Natural killer cell (primary cell): Measurements from ENCODE around the gene ELK1. TPM values are rescaled to one million over a fixed set of nuclear protein-coding genes. Genes with fewer than 3 reads are reported as not detected.

Source experiments
- ATAC-seq, 3 donors: fragments of 150-1000 bp in 2 of 3; fragments of 200-7000 bp in 1 of 3; cut with Tn5 transposase; 1 replicate in 1 of 3; 2 replicates in 2 of 3; pipeline ENCODE4 v1.10.0; 2021; ENCODE audit warnings: mild to moderate bottlenecking in 2 of 3, moderate library complexity in 2 of 3
- DNase-seq, 2 donors: peaks; one replicate each; pipeline versions ENCODE4 v3.0.0 to v3.0.0-alpha.2; 2013 to 2021; ENCODE audit warnings: mixed read lengths in 1 of 2
- H3K27ac ChIP-seq: one replicate; pipeline ENCODE4 v1.5.1; 2013; ENCODE audit warnings: mild to moderate bottlenecking, low read length
- H3K27me3 ChIP-seq: one replicate; pipeline ENCODE4 v1.6.1; 2013; ENCODE audit warnings: low read length; ENCODE audit not compliant: control insufficient read depth, insufficient read depth
- H3K36me3 ChIP-seq: one replicate; pipeline ENCODE4 v1.6.1; 2013; ENCODE audit warnings: low read length; ENCODE audit not compliant: control insufficient read depth, insufficient read depth
- H3K4me1 ChIP-seq: one replicate; pipeline ENCODE4 v1.6.1; 2013; ENCODE audit warnings: low read length; ENCODE audit not compliant: control insufficient read depth, insufficient read depth
- H3K4me3 ChIP-seq: one replicate; pipeline ENCODE4 v1.5.1; 2013; ENCODE audit warnings: low read length
- H3K9me3 ChIP-seq: one replicate; pipeline ENCODE4 v1.6.1; 2013; ENCODE audit warnings: low read length; ENCODE audit not compliant: control insufficient read depth, insufficient read depth
- H3K27ac Mint-ChIP-seq, 2 donors: one replicate each; pipeline ENCODE4 v1.8.0; 2022; ENCODE audit warnings: mild to moderate bottlenecking in 2 of 2, mixed read lengths in 2 of 2, moderate library complexity in 1 of 2
- H3K27me3 Mint-ChIP-seq, 2 donors: one replicate each; pipeline ENCODE4 v1.8.0; 2022; ENCODE audit warnings: low read depth in 2 of 2, mixed read lengths in 2 of 2
- H3K36me3 Mint-ChIP-seq: one replicate; pipeline ENCODE4 v1.8.0; 2022; ENCODE audit warnings: mixed read lengths
- H3K4me1 Mint-ChIP-seq, 2 donors: one replicate each; pipeline ENCODE4 v1.8.0; 2022; ENCODE audit warnings: mixed read lengths in 2 of 2
- H3K4me3 Mint-ChIP-seq: one replicate; pipeline ENCODE4 v1.8.0; 2022; ENCODE audit warnings: mild to moderate bottlenecking, moderate library complexity, mixed read lengths
- H3K9me3 Mint-ChIP-seq, 2 donors: one replicate each; pipeline ENCODE4 v1.8.0; 2022; ENCODE audit warnings: mixed read lengths in 2 of 2
- WGBS: methylation state at CpG from one replicate; pipeline ENCODE4 v1.1.7; 2013; ENCODE audit warnings: missing lambda C conversion rate; ENCODE audit not compliant: insufficient coverage; 5-methylcytosine and 5-hydroxymethylcytosine counted together
- intact Hi-C: fragments of 100-400 bp; cut with micrococcal nuclease; formaldehyde crosslinking; loops from one replicate; pipeline ENCODE4 v1.14.2; 2022
- total RNA-seq, 4 donors: library from RNA; stranded (reverse); fragments of 120-200 nt in 1 of 4; gene quantifications; one replicate each; pipeline versions ENCODE4 v1.2.3 to v1.2.4, GENCODE V29; 2013 to 2022
- TF ChIP-seq, protein P1 (sequence below): fragments of 200-600 bp; IDR thresholded peaks from one replicate; pipeline ENCODE4 v1.8.0; 2022; ENCODE audit warnings: antibody characterized with exemption

ELK1 gene
- total RNA-seq, 3 donors from 2014 or later (not counting 1 experiment from before 2014, with no cell fraction given), result 14.1 to 15.2 (median 14.8) TPM

DNA sequence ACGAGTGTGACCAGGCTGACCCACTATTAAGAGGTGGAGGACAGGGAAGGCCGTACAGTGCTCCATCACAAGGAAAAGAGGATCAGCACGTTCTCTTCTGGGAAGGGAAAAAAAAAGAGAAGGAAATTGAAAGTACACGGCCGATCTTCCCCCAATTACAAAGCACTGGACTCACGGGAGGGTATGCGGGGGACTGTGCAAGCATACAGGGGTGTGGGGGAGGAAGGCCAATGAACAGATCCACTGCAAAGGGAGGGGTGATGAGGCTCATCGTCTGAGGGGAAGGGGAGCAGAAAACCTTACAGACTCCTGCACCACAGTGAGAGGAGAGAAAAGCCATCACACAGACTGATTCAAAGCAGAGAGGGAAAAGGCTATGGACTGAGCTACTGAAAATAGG, 1.1 kb downstream of the ELK1 start:
- Histone ChIP-seq H3K36me3 (peaks cover 5% of the 10 kb centered on the region), H3K4me1 (peaks cover 22% of the 10 kb centered on the region), H3K27ac (no peak overlapping the region), H3K27me3 (no peaks in the 10 kb centered on the region), H3K9me3 (no peaks in the 10 kb centered on the region), H3K4me3 (no peak overlapping the region)
- Mint-ChIP-seq H3K4me1 (peaks cover 15 to 31% of the 10 kb centered on the region in 2 donors), H3K9me3 (no peaks in the 10 kb centered on the region), H3K27ac (peak overlapping the region in 1 of 2 donors; percentile 85), H3K4me3 (peak overlapping the region; percentile 66), H3K27me3 (no peaks in the 10 kb centered on the region), H3K36me3 (no peaks in the 10 kb centered on the region)
- WGBS, result 41% methylated on average over 4 of the region's 8 CpGs
- TF ChIP-seq, protein P1, sequence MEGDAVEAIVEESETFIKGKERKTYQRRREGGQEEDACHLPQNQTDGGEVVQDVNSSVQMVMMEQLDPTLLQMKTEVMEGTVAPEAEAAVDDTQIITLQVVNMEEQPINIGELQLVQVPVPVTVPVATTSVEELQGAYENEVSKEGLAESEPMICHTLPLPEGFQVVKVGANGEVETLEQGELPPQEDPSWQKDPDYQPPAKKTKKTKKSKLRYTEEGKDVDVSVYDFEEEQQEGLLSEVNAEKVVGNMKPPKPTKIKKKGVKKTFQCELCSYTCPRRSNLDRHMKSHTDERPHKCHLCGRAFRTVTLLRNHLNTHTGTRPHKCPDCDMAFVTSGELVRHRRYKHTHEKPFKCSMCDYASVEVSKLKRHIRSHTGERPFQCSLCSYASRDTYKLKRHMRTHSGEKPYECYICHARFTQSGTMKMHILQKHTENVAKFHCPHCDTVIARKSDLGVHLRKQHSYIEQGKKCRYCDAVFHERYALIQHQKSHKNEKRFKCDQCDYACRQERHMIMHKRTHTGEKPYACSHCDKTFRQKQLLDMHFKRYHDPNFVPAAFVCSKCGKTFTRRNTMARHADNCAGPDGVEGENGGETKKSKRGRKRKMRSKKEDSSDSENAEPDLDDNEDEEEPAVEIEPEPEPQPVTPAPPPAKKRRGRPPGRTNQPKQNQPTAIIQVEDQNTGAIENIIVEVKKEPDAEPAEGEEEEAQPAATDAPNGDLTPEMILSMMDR, result no peak
- ATAC-seq (no peak), DNase-seq (no peak)
- intact Hi-C loops, result no loop called here

DNA sequence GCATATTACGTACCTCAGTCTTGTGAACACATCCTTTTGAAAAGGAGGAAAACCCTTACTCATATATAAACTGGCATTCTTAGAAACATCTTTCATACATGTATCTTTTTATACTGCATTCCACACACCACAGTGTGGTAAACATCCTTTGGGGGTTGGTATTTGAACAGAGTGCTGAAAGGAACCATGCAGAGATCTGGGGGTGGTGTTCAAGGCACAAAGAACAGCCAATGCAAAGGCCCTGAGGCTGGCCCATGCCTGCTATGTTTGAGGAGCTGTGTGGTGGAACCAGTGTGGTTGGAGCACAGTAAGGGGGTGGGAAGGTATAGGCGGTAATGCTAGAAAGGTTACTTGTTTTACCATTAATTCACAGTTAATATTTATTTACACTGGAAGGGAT, 2.0 kb downstream of the ELK1 start:
- 100% methylated on average over 1 of the region's 2 CpGs for WGBS
- Mint-ChIP-seq H3K9me3 (no peaks in the 10 kb centered on the region), H3K27ac (no peak overlapping the region), H3K4me3 (peak overlapping the region; percentile 26), H3K4me1 (peaks cover 15 to 33% of the 10 kb centered on the region in 2 donors), H3K27me3 (no peaks in the 10 kb centered on the region), H3K36me3 (no peaks in the 10 kb centered on the region)
- intact Hi-C loops, result no loop called here
- H3K27ac ChIP-seq, result no peak overlapping the region
- no peak for DNase-seq
- ATAC-seq, result no peak
- peaks cover 22% of the 10 kb centered on the region for H3K4me1 ChIP-seq
- H3K27me3 ChIP-seq, result no peaks in the 10 kb centered on the region
- TF ChIP-seq, protein P1, result no peak
- H3K36me3 ChIP-seq, result peaks cover 4% of the 10 kb centered on the region
- H3K9me3 ChIP-seq, result no peaks in the 10 kb centered on the region
- H3K4me3 ChIP-seq, result no peak overlapping the region

DNA sequence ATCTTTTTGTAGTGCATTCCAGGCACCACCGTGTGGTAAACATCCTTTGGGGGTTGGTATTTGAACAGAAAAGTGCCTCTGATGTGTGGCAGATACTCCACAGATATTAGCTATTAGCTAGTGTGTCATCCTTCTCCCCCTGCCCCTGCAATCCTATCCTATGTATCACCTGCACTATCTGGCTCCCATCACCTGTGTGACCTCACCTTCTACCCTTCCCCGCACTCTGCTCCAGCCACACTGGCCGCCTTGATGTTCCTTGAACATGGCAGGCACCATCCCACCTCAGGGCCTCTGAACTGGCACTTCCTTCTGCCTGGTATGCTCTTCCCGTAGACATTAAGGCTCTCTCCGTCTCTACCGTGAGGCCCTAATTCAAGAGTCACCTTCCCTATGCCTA, 3.7 kb downstream of the ELK1 start:
- no peak overlapping the region for H3K4me3 Mint-ChIP-seq
- Histone ChIP-seq H3K27me3 (no peaks in the 10 kb centered on the region), H3K9me3 (no peaks in the 10 kb centered on the region), H3K27ac (no peak overlapping the region), H3K36me3 (no peaks in the 10 kb centered on the region), H3K4me1 (peaks cover 22% of the 10 kb centered on the region), H3K4me3 (no peak overlapping the region)
- 98% methylated on average over 5 of the region's 6 CpGs for WGBS
- DNase-seq (no peak), ATAC-seq (no peak)
- intact Hi-C loops, result no loop called here
- no peak overlapping the region for H3K27ac Mint-ChIP-seq
- no peaks in the 10 kb centered on the region for H3K27me3 Mint-ChIP-seq
- H3K36me3 Mint-ChIP-seq, result no peaks in the 10 kb centered on the region
- TF ChIP-seq, protein P1, result no peak
- peaks cover 15 to 33% of the 10 kb centered on the region in 2 donors for H3K4me1 Mint-ChIP-seq
- H3K9me3 Mint-ChIP-seq, result no peaks in the 10 kb centered on the region

DNA sequence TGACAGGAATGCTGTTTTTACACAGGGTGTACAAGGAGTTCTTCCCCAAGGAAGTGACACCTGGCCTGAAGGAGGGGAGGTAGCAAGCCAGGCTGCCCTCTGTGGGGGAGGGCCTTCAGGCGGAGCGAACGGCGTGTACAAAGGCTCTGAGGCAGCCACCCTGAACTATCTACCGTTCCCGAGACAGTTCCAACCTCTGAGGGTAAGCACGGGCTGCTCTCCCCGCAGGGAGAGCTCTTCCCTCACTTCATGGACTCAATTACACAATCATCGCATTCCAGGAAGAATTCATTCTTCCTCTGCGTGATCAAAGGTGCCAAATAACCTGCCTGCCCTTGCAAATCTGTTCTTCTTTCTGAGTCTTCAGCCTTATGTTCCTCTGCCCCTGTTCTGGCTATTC, 4.8 kb downstream of the ELK1 start:
- H3K27ac ChIP-seq, result no peak overlapping the region
- 93% methylated on average over 10 of the region's 10 CpGs for WGBS
- no peaks in the 10 kb centered on the region for H3K27me3 ChIP-seq
- Mint-ChIP-seq H3K4me1 (peaks cover 7 to 24% of the 10 kb centered on the region in 2 donors), H3K27ac (no peak overlapping the region), H3K4me3 (no peak overlapping the region), H3K36me3 (peaks cover 3% of the 10 kb centered on the region), H3K27me3 (peaks cover 0 to under 1% of the 10 kb centered on the region in 2 donors), H3K9me3 (no peaks in the 10 kb centered on the region)
- peaks cover 8% of the 10 kb centered on the region for H3K36me3 ChIP-seq
- peaks cover 13% of the 10 kb centered on the region for H3K4me1 ChIP-seq
- TF ChIP-seq, protein P1, result no peak
- DNase-seq (no peak), ATAC-seq (no peak)
- intact Hi-C loops, result no loop called here
- H3K9me3 ChIP-seq, result no peaks in the 10 kb centered on the region
- H3K4me3 ChIP-seq, result no peak overlapping the region
